Measurements from ENCODE around the gene STIM2. TPM values are rescaled to one million over a fixed set of nuclear protein-coding genes. Genes with fewer than 3 reads are reported as not detected.

STIM2 gene
- total RNA-seq, 2 donors from 2014 or later: 34.4 to 44.2 TPM

- H3K27ac ChIP-seq: no peak overlapping the region
- H3K9me3 ChIP-seq: no peaks in the 10 kb centered on the region
- WGBS: 61% methylated on average over 5 of the region's 5 CpGs
- H3K4me3 ChIP-seq: no peak overlapping the region
- TF ChIP-seq CTCF (IDR thresholded peaks at IDR 0.05): no peak
- no peak for TF ChIP-seq POLR2A (IDR thresholded peaks at IDR 0.05)
- TF ChIP-seq POLR2AphosphoS5 (IDR thresholded peaks at IDR 0.05): no peak
- H3K27me3 ChIP-seq (replicated peaks; ENCODE audit: insufficient read depth): no peaks in the 10 kb centered on the region
- no peak for DNase-seq (ENCODE audit: low spot score)
- intact Hi-C loops (cut with DNase I): no loop called here
- H3K36me3 ChIP-seq: no peaks in the 10 kb centered on the region
- H3K4me1 ChIP-seq (replicated peaks): no peaks in the 10 kb centered on the region
These were observed 82.8 kb downstream of the STIM2 start for GRCh38 chr4:26943391-26943790.

GRCh38 chr4:26945794-26946193, 85.2 kb downstream of the STIM2 start:
- Histone ChIP-seq H3K27ac (no peak overlapping the region), H3K9me3 (no peaks in the 10 kb centered on the region), H3K4me3 (no peak overlapping the region), H3K36me3 (no peaks in the 10 kb centered on the region), H3K27me3 (replicated peaks; ENCODE audit: insufficient read depth) (no peaks in the 10 kb centered on the region), H3K4me1 (replicated peaks) (no peaks in the 10 kb centered on the region)
- TF ChIP-seq POLR2AphosphoS5 (IDR thresholded peaks at IDR 0.05) (no peak), CTCF (IDR thresholded peaks at IDR 0.05) (no peak), POLR2A (IDR thresholded peaks at IDR 0.05) (no peak)
- DNase-seq (ENCODE audit: low spot score): no peak
- WGBS: 83% methylated on average over 2 of the region's 2 CpGs
- intact Hi-C loops (cut with DNase I): no loop called here

- Histone ChIP-seq H3K4me3 (no peak overlapping the region), H3K27me3 (replicated peaks; ENCODE audit: insufficient read depth) (no peaks in the 10 kb centered on the region), H3K9me3 (no peaks in the 10 kb centered on the region), H3K27ac (no peak overlapping the region), H3K36me3 (no peaks in the 10 kb centered on the region), H3K4me1 (replicated peaks) (no peaks in the 10 kb centered on the region)
- 86% methylated on average over 8 of the region's 8 CpGs for WGBS
- TF ChIP-seq POLR2A (IDR thresholded peaks at IDR 0.05): no peak
- TF ChIP-seq POLR2AphosphoS5 (IDR thresholded peaks at IDR 0.05): no peak
- no peak for TF ChIP-seq CTCF (IDR thresholded peaks at IDR 0.05)
- no peak for DNase-seq (ENCODE audit: low spot score)
- intact Hi-C loops (cut with DNase I): no loop called here
These were observed 86.7 kb downstream of the STIM2 start for GRCh38 chr4:26947318-26947717.

- Histone ChIP-seq H3K9me3 (no peaks in the 10 kb centered on the region), H3K27me3 (replicated peaks; ENCODE audit: insufficient read depth) (no peaks in the 10 kb centered on the region), H3K36me3 (no peaks in the 10 kb centered on the region), H3K27ac (no peak overlapping the region), H3K4me1 (replicated peaks) (peaks cover 8% of the 10 kb centered on the region), H3K4me3 (no peak overlapping the region)
- TF ChIP-seq POLR2AphosphoS5 (IDR thresholded peaks at IDR 0.05): no peak
- no peak for TF ChIP-seq CTCF (IDR thresholded peaks at IDR 0.05)
- TF ChIP-seq POLR2A (IDR thresholded peaks at IDR 0.05): no peak
- no peak for DNase-seq (ENCODE audit: low spot score)
- intact Hi-C loops (cut with DNase I): no loop called here
These were observed 89.8 kb downstream of the STIM2 start for GRCh38 chr4:26950446-26950845.

GRCh38 chr4:26952891-26953290, 92.2 kb downstream of the STIM2 start:
- no peaks in the 10 kb centered on the region for H3K9me3 ChIP-seq
- peaks cover 8% of the 10 kb centered on the region for H3K4me1 ChIP-seq (replicated peaks)
- no peaks in the 10 kb centered on the region for H3K27me3 ChIP-seq (replicated peaks; ENCODE audit: insufficient read depth)
- no peak overlapping the region for H3K4me3 ChIP-seq
- no peaks in the 10 kb centered on the region for H3K36me3 ChIP-seq
- no peak for TF ChIP-seq POLR2AphosphoS5 (IDR thresholded peaks at IDR 0.05)
- no peak for TF ChIP-seq CTCF (IDR thresholded peaks at IDR 0.05)
- no peak for TF ChIP-seq POLR2A (IDR thresholded peaks at IDR 0.05)
- 96% methylated on average over 2 of the region's 2 CpGs for WGBS
- H3K27ac ChIP-seq: no peak overlapping the region
- no peak for DNase-seq (ENCODE audit: low spot score)
- intact Hi-C loops (cut with DNase I): no loop called here

Data from prostate gland (tissue), 2 donors.